ENCODE results near the gene NUP133. TPM values are rescaled to one million over a fixed set of nuclear protein-coding genes. Genes with fewer than 3 reads are reported as not detected.

NUP133 gene
- total and polyA plus RNA-seq, 10 of the 15 experiments (the other 5 are each of a cell fraction or from before 2014, with no cell fraction given) = 10.9 to 45.4 (median 29.2) TPM

GRCh38 chr1:229507951-229508822 is at the start of gene NUP133 (continued):
- peak; percentile 90 for TF ChIP-seq RELB (IDR thresholded peaks at IDR 0.05; ENCODE audit: low read depth)
- no peak for TF ChIP-seq HDGF (IDR thresholded peaks at IDR 0.05)
- no peak for TF ChIP-seq ZBTB33 (IDR thresholded peaks at IDR 0.05)
- TF ChIP-seq SREBF2 (IDR thresholded peaks at IDR 0.05; ENCODE audit: low read length) = no peak
- TF ChIP-seq TARDBP (IDR thresholded peaks at IDR 0.05; ENCODE audit: borderline replicate concordance) = no peak
- TF ChIP-seq ZBTB40 (IDR thresholded peaks at IDR 0.05; ENCODE audit: borderline replicate concordance) = no peak
- TF ChIP-seq BCL11A (IDR thresholded peaks at IDR 0.05; ENCODE audit: low read depth, low read length) = no peak
- TF ChIP-seq RELA (IDR thresholded peaks at IDR 0.05; ENCODE audit: borderline replicate concordance, partially characterized antibody) = no peak
- peak; percentile 94 for TF ChIP-seq E2F4 (IDR thresholded peaks at IDR 0.05; ENCODE audit: low read depth, low read length)
- TF ChIP-seq RBBP5 (conservative IDR thresholded peaks at IDR 0.05) = no peak
- no peak for TF ChIP-seq SPI1 (IDR thresholded peaks at IDR 0.05; ENCODE audit: borderline replicate concordance, insufficient read depth, low read depth, low read length)
- peak; percentile 58 for TF ChIP-seq TBL1XR1 (IDR thresholded peaks at IDR 0.05; ENCODE audit: low read depth, low read length)
- TF ChIP-seq MTA3 (IDR thresholded peaks at IDR 0.05; ENCODE audit: borderline replicate concordance, low read length) = no peak
- no peak for TF ChIP-seq WRNIP1 (IDR thresholded peaks at IDR 0.05; ENCODE audit: borderline replicate concordance, low read depth, low read length)
- no peak for TF ChIP-seq ZBTB4 (CRISPR knock-in tag; IDR thresholded peaks at IDR 0.05)
- TF ChIP-seq POLR2AphosphoS5 (IDR thresholded peaks at IDR 0.05; ENCODE audit: low read length) = peak; percentile 97
- TF ChIP-seq SMARCA5 (IDR thresholded peaks at IDR 0.05) = no peak
- TF ChIP-seq SMAD5 (IDR thresholded peaks at IDR 0.05; ENCODE audit: low read depth) = peak; percentile 69
